ENCODE data around the gene MIOS. TPM values are rescaled to one million over a fixed set of nuclear protein-coding genes. Genes with fewer than 3 reads are reported as not detected.

MIOS gene
- total and polyA plus RNA-seq, 4 donors: 7.4 to 35.6 (median 12.2) TPM

DNA sequence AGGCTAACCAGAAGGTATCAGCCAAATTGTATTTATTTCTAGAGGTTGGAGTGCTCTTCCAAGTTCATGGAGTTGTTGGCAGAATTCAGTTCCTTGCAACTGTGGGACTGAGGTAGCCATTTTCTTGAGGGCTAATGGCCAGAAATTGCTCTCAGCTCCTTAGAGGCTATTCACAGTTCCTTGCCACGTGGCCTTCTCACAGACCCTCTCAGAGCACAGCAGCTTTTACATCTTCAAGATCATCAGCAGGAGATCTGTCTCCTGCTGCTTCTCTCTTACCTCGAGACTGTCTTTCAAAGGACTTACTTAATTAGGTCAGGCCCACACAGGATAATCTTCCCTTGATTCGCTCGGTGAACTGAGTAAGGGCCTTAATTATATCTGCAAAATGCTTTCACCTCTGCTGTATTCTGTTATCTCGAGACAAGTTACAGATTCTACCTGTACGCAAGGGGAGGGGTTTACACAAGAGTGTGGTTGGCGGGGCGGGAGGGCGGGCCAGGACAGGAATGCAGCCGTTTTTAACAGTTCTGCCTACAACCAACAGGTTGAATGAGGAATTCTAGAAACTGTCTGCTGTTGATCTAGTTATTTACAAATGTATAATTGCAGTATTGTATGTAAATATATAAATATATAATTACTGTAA is 15.0 kb downstream of the MIOS start:
- Histone ChIP-seq H3K36me3 (ENCODE audit: control insufficient read depth in 4 of 4, insufficient read depth in 3 of 4, low read depth in 1 of 4, low read length in 3 of 4) (peaks cover 0 to 3% (median 0%) of the 10 kb centered on the region in 4 donors), H3K9ac (ENCODE audit: low read depth in 1 of 2, low read length in 2 of 2) (no peak overlapping the region), H3K9me3 (ENCODE audit: control insufficient read depth in 4 of 4, low read length in 3 of 4) (no peaks in the 10 kb centered on the region), H3K27ac (ENCODE audit: low read depth in 1 of 2, low read length in 2 of 2) (no peak overlapping the region), H3K4me3 (ENCODE audit: low read depth in 1 of 3, low read length in 3 of 3) (no peak overlapping the region), H3K4me1 (ENCODE audit: control insufficient read depth in 4 of 4, insufficient read depth in 4 of 4, low read length in 3 of 4) (no peaks in the 10 kb centered on the region), H3K27me3 (ENCODE audit: control insufficient read depth in 4 of 4, insufficient read depth in 4 of 4, low read length in 3 of 4) (no peaks in the 10 kb centered on the region)
- 97% methylated on average over 10 of the region's 10 CpGs for WGBS
- no peak for DNase-seq (ENCODE audit: low spot score)
- TF ChIP-seq, protein P1, sequence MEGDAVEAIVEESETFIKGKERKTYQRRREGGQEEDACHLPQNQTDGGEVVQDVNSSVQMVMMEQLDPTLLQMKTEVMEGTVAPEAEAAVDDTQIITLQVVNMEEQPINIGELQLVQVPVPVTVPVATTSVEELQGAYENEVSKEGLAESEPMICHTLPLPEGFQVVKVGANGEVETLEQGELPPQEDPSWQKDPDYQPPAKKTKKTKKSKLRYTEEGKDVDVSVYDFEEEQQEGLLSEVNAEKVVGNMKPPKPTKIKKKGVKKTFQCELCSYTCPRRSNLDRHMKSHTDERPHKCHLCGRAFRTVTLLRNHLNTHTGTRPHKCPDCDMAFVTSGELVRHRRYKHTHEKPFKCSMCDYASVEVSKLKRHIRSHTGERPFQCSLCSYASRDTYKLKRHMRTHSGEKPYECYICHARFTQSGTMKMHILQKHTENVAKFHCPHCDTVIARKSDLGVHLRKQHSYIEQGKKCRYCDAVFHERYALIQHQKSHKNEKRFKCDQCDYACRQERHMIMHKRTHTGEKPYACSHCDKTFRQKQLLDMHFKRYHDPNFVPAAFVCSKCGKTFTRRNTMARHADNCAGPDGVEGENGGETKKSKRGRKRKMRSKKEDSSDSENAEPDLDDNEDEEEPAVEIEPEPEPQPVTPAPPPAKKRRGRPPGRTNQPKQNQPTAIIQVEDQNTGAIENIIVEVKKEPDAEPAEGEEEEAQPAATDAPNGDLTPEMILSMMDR (IDR thresholded peaks at IDR 0.05; ENCODE audit: low read depth, low read length, missing input control): no peak
- TF ChIP-seq FOXA2 (IDR thresholded peaks at IDR 0.05): no peak
- TF ChIP-seq YY1 (IDR thresholded peaks at IDR 0.05): no peak
- TF ChIP-seq, protein P2, sequence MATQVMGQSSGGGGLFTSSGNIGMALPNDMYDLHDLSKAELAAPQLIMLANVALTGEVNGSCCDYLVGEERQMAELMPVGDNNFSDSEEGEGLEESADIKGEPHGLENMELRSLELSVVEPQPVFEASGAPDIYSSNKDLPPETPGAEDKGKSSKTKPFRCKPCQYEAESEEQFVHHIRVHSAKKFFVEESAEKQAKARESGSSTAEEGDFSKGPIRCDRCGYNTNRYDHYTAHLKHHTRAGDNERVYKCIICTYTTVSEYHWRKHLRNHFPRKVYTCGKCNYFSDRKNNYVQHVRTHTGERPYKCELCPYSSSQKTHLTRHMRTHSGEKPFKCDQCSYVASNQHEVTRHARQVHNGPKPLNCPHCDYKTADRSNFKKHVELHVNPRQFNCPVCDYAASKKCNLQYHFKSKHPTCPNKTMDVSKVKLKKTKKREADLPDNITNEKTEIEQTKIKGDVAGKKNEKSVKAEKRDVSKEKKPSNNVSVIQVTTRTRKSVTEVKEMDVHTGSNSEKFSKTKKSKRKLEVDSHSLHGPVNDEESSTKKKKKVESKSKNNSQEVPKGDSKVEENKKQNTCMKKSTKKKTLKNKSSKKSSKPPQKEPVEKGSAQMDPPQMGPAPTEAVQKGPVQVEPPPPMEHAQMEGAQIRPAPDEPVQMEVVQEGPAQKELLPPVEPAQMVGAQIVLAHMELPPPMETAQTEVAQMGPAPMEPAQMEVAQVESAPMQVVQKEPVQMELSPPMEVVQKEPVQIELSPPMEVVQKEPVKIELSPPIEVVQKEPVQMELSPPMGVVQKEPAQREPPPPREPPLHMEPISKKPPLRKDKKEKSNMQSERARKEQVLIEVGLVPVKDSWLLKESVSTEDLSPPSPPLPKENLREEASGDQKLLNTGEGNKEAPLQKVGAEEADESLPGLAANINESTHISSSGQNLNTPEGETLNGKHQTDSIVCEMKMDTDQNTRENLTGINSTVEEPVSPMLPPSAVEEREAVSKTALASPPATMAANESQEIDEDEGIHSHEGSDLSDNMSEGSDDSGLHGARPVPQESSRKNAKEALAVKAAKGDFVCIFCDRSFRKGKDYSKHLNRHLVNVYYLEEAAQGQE (IDR thresholded peaks at IDR 0.05): no peak
- no peak for TF ChIP-seq JUND (IDR thresholded peaks at IDR 0.05)
- TF ChIP-seq, protein P3, sequence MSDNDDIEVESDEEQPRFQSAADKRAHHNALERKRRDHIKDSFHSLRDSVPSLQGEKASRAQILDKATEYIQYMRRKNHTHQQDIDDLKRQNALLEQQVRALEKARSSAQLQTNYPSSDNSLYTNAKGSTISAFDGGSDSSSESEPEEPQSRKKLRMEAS (IDR thresholded peaks at IDR 0.05): no peak
- TF ChIP-seq NR2F2 (IDR thresholded peaks at IDR 0.05): no peak
- TF ChIP-seq RAD21 (IDR thresholded peaks at IDR 0.05): no peak
- no peak for TF ChIP-seq FOXA1 (IDR thresholded peaks at IDR 0.05)
- TF ChIP-seq, protein P4, sequence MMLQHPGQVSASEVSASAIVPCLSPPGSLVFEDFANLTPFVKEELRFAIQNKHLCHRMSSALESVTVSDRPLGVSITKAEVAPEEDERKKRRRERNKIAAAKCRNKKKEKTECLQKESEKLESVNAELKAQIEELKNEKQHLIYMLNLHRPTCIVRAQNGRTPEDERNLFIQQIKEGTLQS (IDR thresholded peaks at IDR 0.05): no peak
- TF ChIP-seq HNF4A (conservative IDR thresholded peaks at IDR 0.05): no peak
- TF ChIP-seq GABPA (IDR thresholded peaks at IDR 0.05 in 1 of 2, conservative IDR thresholded peaks at IDR 0.05 in 1 of 2): no peak

DNA sequence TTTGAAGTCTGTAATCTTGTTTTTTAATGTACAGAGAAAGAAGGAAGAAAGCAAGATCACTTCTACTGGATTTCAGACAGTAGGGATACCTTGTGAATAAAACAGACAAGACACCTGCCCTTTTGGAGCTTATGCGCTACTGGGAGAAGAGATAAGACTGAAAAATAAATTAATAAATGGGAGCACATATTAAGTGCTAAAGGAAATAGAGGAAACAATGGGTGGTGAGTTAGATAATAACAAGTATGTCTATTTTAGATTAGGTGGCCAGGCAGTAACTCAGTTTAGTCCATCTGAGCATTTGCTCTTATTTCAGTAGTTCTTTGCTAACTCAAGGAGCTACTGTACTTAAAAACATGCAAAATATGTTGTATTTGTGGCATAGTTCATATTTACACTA is 15.9 kb downstream of the MIOS start:
- no peak for TF ChIP-seq SP1 (IDR thresholded peaks at IDR 0.05)
- no peak for TF ChIP-seq HNF4G (IDR thresholded peaks at IDR 0.05)
- no peak for TF ChIP-seq NR2F2 (IDR thresholded peaks at IDR 0.05)
- TF ChIP-seq, protein P5, sequence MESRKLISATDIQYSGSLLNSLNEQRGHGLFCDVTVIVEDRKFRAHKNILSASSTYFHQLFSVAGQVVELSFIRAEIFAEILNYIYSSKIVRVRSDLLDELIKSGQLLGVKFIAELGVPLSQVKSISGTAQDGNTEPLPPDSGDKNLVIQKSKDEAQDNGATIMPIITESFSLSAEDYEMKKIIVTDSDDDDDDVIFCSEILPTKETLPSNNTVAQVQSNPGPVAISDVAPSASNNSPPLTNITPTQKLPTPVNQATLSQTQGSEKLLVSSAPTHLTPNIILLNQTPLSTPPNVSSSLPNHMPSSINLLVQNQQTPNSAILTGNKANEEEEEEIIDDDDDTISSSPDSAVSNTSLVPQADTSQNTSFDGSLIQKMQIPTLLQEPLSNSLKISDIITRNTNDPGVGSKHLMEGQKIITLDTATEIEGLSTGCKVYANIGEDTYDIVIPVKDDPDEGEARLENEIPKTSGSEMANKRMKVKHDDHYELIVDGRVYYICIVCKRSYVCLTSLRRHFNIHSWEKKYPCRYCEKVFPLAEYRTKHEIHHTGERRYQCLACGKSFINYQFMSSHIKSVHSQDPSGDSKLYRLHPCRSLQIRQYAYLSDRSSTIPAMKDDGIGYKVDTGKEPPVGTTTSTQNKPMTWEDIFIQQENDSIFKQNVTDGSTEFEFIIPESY (IDR thresholded peaks at IDR 0.05): no peak
- TF ChIP-seq, protein P3 (IDR thresholded peaks at IDR 0.05): no peak
- TF ChIP-seq GABPA (IDR thresholded peaks at IDR 0.05 in 1 of 2, conservative IDR thresholded peaks at IDR 0.05 in 1 of 2): no peak
- no peak for TF ChIP-seq JUND (IDR thresholded peaks at IDR 0.05)
- no peak for TF ChIP-seq FOXA1 (IDR thresholded peaks at IDR 0.05)
- Histone ChIP-seq H3K4me3 (ENCODE audit: low read depth in 1 of 3, low read length in 3 of 3) (no peak overlapping the region), H3K36me3 (ENCODE audit: control insufficient read depth in 4 of 4, insufficient read depth in 3 of 4, low read depth in 1 of 4, low read length in 3 of 4) (peaks cover 0 to 3% (median 0%) of the 10 kb centered on the region in 4 donors), H3K9me3 (ENCODE audit: control insufficient read depth in 4 of 4, low read length in 3 of 4) (no peaks in the 10 kb centered on the region), H3K27me3 (ENCODE audit: control insufficient read depth in 4 of 4, insufficient read depth in 4 of 4, low read length in 3 of 4) (no peaks in the 10 kb centered on the region), H3K9ac (ENCODE audit: low read depth in 1 of 2, low read length in 2 of 2) (no peak overlapping the region), H3K4me1 (ENCODE audit: control insufficient read depth in 4 of 4, insufficient read depth in 4 of 4, low read length in 3 of 4) (no peaks in the 10 kb centered on the region), H3K27ac (ENCODE audit: low read depth in 1 of 2, low read length in 2 of 2) (no peak overlapping the region)
- WGBS: 83% methylated on average over 1 of the region's 1 CpG
- no peak for DNase-seq (ENCODE audit: low spot score)
